ENCODE data around the gene SHMT2. TPM values are rescaled to one million over a fixed set of nuclear protein-coding genes. Genes with fewer than 3 reads are reported as not detected.

The SHMT2 gene
- total and polyA plus RNA-seq, 2 donors (not counting 3 experiments of a cell fraction or from before 2014, with no cell fraction given), result 155 to 243 TPM

- Histone ChIP-seq H3K27ac (ENCODE audit: insufficient read depth, low read depth, low read length) (no peak overlapping the region), H3K9me3 (replicated peaks; ENCODE audit: control insufficient read depth, insufficient read depth, low read length) (no peaks in the 10 kb centered on the region), H3K79me2 (ENCODE audit: control insufficient read depth, insufficient read depth, low read length) (no peaks in the 10 kb centered on the region), H3K9ac (replicated peaks; ENCODE audit: extremely low read depth, insufficient read depth, low read length) (no peak overlapping the region), H3K27me3 (ENCODE audit: control insufficient read depth in 2 of 2, insufficient read depth in 2 of 2, low read length in 2 of 2) (peaks cover 2 to 5% of the 10 kb centered on the region in 2 experiments), H4K20me1 (replicated peaks; ENCODE audit: control insufficient read depth, extremely low read depth, insufficient read depth, low read length) (no peaks in the 10 kb centered on the region), H2AFZ (ENCODE audit: low read depth, low read length) (no peak overlapping the region), H3K4me2 (ENCODE audit: insufficient read depth, low read length) (no peak overlapping the region), H3K4me3 (replicated peaks in 1 of 3; ENCODE audit: insufficient read depth in 1 of 3, low read depth in 1 of 3, low read length in 3 of 3) (no peak overlapping the region), H3K36me3 (ENCODE audit: control insufficient read depth in 2 of 2, extremely low read depth in 1 of 2, insufficient read depth in 2 of 2, low read length in 2 of 2) (no peaks in the 10 kb centered on the region), H3K4me1 (ENCODE audit: control insufficient read depth, extremely low read depth, insufficient read depth, low read length) (no peaks in the 10 kb centered on the region), H3K9me1 (replicated peaks; ENCODE audit: control insufficient read depth, extremely low read depth, insufficient read depth, low read length) (no peaks in the 10 kb centered on the region)
- no TSS peak for BruUV-seq (replicated peaks)
- CTCF ChIA-PET, result interaction anchor here (1.4 to 10.3 kb wide), 8 partner anchors 12 to 115 kb away, joined by 4 to 164 read pairs (median 47); partner anchors contain the start of genes LRP1 and STAT6
- no peak for DNase-seq (ENCODE audit: low read depth, low spot score)
- intact Hi-C loops (cut with micrococcal nuclease) (loop anchor here (1.0 kb wide), 3 partner anchors 60 to 176 kb away; no protein-coding TSS in a partner anchor), dilution Hi-C loops (cut with MboI; ENCODE audit: extremely low pct_ligation_motif_present, low sequenced_read_pairs) (no loop called here)
- POLR2A ChIA-PET, result no interaction called here
- no peak for TF ChIP-seq EZH2 (IDR thresholded peaks at IDR 0.05; ENCODE audit: borderline replicate concordance, low read depth, low read length, severe bottlenecking)
- TF ChIP-seq GATA2 (IDR thresholded peaks at IDR 0.05; ENCODE audit: insufficient read depth, insufficient read length, low read depth, low read length), result no peak
- TF ChIP-seq POLR2AphosphoS5 (IDR thresholded peaks at IDR 0.05; ENCODE audit: insufficient read depth, low read depth, low read length), result no peak
- TF ChIP-seq JUN (IDR thresholded peaks at IDR 0.05; ENCODE audit: borderline replicate concordance, insufficient read depth, insufficient read length, low read depth), result no peak
- TF ChIP-seq, protein P1, sequence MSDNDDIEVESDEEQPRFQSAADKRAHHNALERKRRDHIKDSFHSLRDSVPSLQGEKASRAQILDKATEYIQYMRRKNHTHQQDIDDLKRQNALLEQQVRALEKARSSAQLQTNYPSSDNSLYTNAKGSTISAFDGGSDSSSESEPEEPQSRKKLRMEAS (IDR thresholded peaks at IDR 0.05; ENCODE audit: insufficient read depth, insufficient read length), result no peak
- TF ChIP-seq FOS (IDR thresholded peaks at IDR 0.05; ENCODE audit: borderline replicate concordance, insufficient read depth, low read length), result no peak
- TF ChIP-seq POLR2A (IDR thresholded peaks at IDR 0.05; ENCODE audit: low read depth, low read length), result no peak
- TF ChIP-seq MYC (IDR thresholded peaks at IDR 0.05; ENCODE audit: low read depth, low read length), result no peak
- no peak for TF ChIP-seq CTCF (IDR thresholded peaks at IDR 0.05; ENCODE audit: extremely low read depth in 1 of 2, insufficient read depth in 1 of 2, low read depth in 1 of 2, low read length in 2 of 2)
- no peak for FAIRE-seq
Measured at GRCh38 chr12:57183939-57184725, 45.4 kb upstream of the SHMT2 start.
